ENCODE results near the gene VWC2.
"Not testable (repeated sequence)": the region's sequence is repeated elsewhere in the genome, so short reads cannot be mapped to it uniquely, and the experiment has no call there.

The VWC2 gene

GRCh38 chr7:49851614-49851934 is 78.1 kb downstream of the VWC2 start:
- DNase-seq (ENCODE audit: low spot score): not testable (repeated sequence)

- peak; percentile 29 for DNase-seq (ENCODE audit: low spot score)
Observed at GRCh38 chr7:49852619-49853462, 79.4 kb downstream of the VWC2 start.

GRCh38 chr7:49855281-49855980 is 82.0 kb downstream of the VWC2 start:
- no peak for DNase-seq (ENCODE audit: low spot score)

GRCh38 chr7:49860293-49860692 is 86.9 kb downstream of the VWC2 start:
- DNase-seq (ENCODE audit: low spot score): no peak

- DNase-seq (ENCODE audit: low spot score): no peak
Observed at GRCh38 chr7:49866076-49866735, 92.8 kb downstream of the VWC2 start.

GRCh38 chr7:49866910-49867309 is 93.5 kb downstream of the VWC2 start:
- no peak for DNase-seq (ENCODE audit: low spot score)

GRCh38 chr7:49873420-49873819 is 100.0 kb downstream of the VWC2 start:
- DNase-seq (ENCODE audit: low spot score): no peak

- DNase-seq (ENCODE audit: low spot score): no peak
Observed at GRCh38 chr7:49875336-49875735, 101.9 kb downstream of the VWC2 start.

GRCh38 chr7:49876202-49876601 is 102.8 kb downstream of the VWC2 start:
- DNase-seq (ENCODE audit: low spot score): no peak

GRCh38 chr7:49878089-49878488 is 104.7 kb downstream of the VWC2 start:
- DNase-seq (ENCODE audit: low spot score): no peak

- DNase-seq (ENCODE audit: low spot score): no peak
Observed at GRCh38 chr7:49878627-49879026, 105.2 kb downstream of the VWC2 start.

GRCh38 chr7:49883933-49884332 is 110.5 kb downstream of the VWC2 start:
- no peak for DNase-seq (ENCODE audit: low spot score)

- no peak for DNase-seq (ENCODE audit: low spot score)
Observed at GRCh38 chr7:49885593-49886285, 112.3 kb downstream of the VWC2 start.

GRCh38 chr7:49892481-49892880 is 119.0 kb downstream of the VWC2 start:
- DNase-seq (ENCODE audit: low spot score): no peak

- no peak for DNase-seq (ENCODE audit: low spot score)
Observed at GRCh38 chr7:49893131-49893530, 119.7 kb downstream of the VWC2 start.

- DNase-seq (ENCODE audit: low spot score): no peak
Observed at GRCh38 chr7:49894543-49894942, 121.1 kb downstream of the VWC2 start.

- no peak for DNase-seq (ENCODE audit: low spot score)
Observed at GRCh38 chr7:49911909-49912308, 138.5 kb downstream of the VWC2 start.

GRCh38 chr7:49926720-49927119 is 153.3 kb downstream of the VWC2 start:
- DNase-seq (ENCODE audit: low spot score): no peak

GRCh38 chr7:49927631-49928030 is 154.2 kb downstream of the VWC2 start:
- no peak for DNase-seq (ENCODE audit: low spot score)

- no peak for DNase-seq (ENCODE audit: low spot score)
Observed at GRCh38 chr7:49928787-49929186, 155.3 kb downstream of the VWC2 start.

- DNase-seq (ENCODE audit: low spot score): no peak
Observed at GRCh38 chr7:49931627-49932026, 158.2 kb downstream of the VWC2 start.

- no peak for DNase-seq (ENCODE audit: low spot score)
Observed at GRCh38 chr7:49937608-49938007, 164.2 kb downstream of the VWC2 start.
